ENCODE results near the gene SFTA2.
"Not testable (repeated sequence)": the region's sequence is repeated elsewhere in the genome, so short reads cannot be mapped to it uniquely, and the experiment has no call there.

Gene SFTA2

DNA sequence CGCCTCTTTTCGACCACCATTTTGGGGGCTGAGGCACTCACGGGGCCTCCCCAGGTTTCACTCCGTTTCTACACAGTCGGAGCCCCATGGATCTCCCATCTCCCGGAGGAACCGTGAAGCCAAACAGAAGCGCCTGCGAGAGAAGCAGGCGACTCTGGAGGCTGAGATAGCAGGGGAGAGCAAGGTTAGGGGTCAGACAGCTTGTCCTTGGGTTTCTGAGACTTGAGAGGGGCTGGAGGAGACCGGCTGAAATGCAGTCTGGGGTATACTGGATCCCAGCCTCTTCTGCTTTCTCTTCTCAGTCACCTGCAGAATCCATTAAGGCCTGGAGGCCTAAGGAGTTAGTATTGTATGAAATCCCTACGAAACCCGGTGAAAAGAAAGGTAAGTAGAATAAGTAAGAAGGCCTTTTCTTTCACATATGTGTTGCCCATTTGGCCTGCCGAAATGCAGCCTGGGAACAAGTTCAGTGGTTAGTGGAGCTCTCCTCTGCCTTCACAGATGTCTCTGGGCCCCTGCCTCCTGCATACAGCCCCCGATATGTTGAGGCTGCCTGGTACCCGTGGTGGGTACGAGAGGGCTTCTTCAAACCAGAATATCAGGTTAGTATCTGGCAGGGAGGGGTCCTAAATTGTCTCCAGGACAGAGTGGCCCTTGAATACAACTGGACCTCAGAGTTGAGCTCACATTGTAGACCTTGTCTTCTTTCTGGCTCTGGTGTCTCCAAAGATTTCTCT lies 16.9 kb downstream of the SFTA2 start:
- in situ Hi-C loops (cut with HindIII; ENCODE audit: low sequenced_read_pairs), result loop anchor here (5.0 kb wide), 2 partner anchors 42 to 48 kb away; no protein-coding TSS in a partner anchor

- in situ Hi-C loops (cut with HindIII; ENCODE audit: low sequenced_read_pairs), result no loop called here
Observed at GRCh38 chr6:30914076-30914853, 17.7 kb downstream of the SFTA2 start, which contains the start of gene VARS2. Gene VARS2 (plus strand): TSS chr6:30914238. CDS start chr6:30914837, 599 bp downstream.

GRCh38 chr6:30913721-30914075 lies 18.3 kb downstream of the SFTA2 start:
- in situ Hi-C loops (cut with HindIII; ENCODE audit: low sequenced_read_pairs), result no loop called here

DNA sequence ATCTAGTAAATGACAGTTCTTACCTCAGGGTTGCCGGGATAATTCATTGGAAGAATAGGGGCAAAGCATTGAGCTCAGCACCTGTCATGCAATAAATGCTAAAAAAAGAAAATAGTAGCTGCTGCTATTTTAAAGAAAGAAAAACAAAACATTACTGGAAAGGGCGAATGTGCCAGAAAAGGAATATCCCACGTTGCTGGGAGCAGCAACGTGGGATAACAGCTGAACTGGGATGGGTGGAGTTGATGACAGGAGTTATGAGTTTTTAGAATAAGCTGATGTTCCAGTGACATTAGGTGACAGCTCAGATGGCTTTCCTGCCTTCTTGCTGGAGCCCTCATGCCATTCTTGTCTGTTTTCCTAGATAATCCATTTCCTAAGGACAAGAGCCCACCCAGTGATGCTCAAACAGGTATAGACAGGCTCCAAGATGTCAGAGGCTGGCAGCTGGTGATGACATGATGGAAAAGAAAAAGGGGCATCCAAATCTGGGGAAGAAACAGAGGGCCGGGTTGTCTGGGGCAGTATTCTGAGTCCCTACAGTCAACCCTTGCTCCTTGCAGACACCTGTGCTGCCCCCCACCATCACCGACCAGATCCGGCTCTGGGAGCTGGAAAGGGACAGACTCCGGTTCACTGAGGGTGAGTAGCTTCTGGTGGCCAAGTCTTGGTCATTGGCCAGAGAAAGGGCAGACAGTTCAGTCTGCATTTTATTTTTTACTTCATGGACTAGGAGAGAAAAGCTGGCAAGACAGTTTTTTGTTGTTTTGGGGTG lies 19.0 kb downstream of the SFTA2 start:
- in situ Hi-C loops (cut with HindIII; ENCODE audit: low sequenced_read_pairs), result no loop called here

DNA sequence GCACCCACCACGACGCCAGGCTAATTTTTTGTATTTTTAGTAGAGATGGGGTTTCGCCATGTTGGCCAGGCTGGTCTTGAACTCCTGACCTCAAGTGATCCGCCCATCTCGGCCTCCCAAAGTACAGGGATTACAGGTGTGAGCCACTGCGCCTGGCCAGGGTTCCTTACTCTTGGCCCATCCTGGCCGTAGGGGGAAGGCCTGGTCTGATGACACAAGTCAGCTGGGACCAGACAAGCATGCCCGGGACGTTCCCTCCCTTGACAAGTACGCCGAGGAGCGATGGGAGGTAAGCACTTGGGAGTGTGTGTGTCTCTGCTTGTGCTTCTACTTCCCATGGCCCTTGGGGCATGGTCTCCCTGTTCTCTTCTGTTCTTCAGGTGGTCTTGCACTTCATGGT lies 21.5 kb downstream of the SFTA2 start:
- in situ Hi-C loops (cut with HindIII; ENCODE audit: low sequenced_read_pairs), result not testable (repeated sequence)

DNA sequence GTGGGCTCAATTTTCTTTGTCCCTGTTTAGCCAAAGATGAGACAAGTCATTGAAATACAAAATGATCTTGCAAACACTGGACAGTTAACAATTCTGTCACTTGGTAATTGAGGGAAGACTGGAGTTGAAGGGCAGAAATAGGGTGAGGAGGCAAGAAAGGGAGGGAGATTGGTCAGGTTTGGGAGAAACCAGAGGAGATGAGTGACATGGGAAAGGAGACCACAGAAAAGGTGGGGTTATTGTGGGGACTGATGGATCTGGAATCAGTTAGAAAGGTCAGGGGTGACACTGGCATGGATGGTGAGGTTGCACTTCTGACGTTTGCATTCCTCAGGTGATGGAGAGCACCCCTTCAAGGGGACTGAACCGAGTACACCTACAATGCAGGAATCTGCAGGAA lies 23.3 kb downstream of the SFTA2 start:
- in situ Hi-C loops (cut with HindIII; ENCODE audit: low sequenced_read_pairs), result no loop called here

- in situ Hi-C loops (cut with HindIII; ENCODE audit: low sequenced_read_pairs), result no loop called here
Observed at GRCh38 chr6:30907758-30908591, 24.0 kb downstream of the SFTA2 start, which contains the start of gene GTF2H4. Gene GTF2H4 (plus strand): TSS chr6:30908207.

- in situ Hi-C loops (cut with HindIII; ENCODE audit: low sequenced_read_pairs), result not testable (repeated sequence)
Observed at GRCh38 chr6:30907290-30907757, 24.6 kb downstream of the SFTA2 start.

GRCh38 chr6:30903236-30903635 lies 28.7 kb downstream of the SFTA2 start:
- in situ Hi-C loops (cut with HindIII; ENCODE audit: low sequenced_read_pairs), result no loop called here

GRCh38 chr6:30902709-30903108 lies 29.3 kb downstream of the SFTA2 start:
- in situ Hi-C loops (cut with HindIII; ENCODE audit: low sequenced_read_pairs), result no loop called here

DNA sequence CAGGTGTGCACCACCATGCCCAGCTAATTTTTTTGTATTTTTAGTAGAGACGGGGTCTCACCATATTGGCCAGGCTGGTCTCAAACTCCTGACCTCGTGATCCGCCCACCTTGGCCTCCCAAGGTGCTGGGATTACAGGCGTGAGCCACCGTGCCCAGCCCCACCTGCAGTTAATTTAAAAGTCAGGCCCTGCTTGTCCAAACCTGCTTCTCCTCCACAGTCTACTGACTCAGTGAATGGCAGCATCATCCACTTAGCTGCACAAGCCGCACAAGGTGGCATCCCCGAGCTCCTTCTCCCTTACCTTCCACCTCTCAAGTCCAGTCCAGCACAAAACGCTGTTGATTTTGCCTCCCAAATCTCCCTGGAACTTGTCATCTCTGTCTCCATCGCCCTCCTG lies 29.8 kb downstream of the SFTA2 start:
- in situ Hi-C loops (cut with HindIII; ENCODE audit: low sequenced_read_pairs), result not testable (repeated sequence)

- in situ Hi-C loops (cut with HindIII; ENCODE audit: low sequenced_read_pairs), result no loop called here
Observed at GRCh38 chr6:30901436-30901835, 30.5 kb downstream of the SFTA2 start.

DNA sequence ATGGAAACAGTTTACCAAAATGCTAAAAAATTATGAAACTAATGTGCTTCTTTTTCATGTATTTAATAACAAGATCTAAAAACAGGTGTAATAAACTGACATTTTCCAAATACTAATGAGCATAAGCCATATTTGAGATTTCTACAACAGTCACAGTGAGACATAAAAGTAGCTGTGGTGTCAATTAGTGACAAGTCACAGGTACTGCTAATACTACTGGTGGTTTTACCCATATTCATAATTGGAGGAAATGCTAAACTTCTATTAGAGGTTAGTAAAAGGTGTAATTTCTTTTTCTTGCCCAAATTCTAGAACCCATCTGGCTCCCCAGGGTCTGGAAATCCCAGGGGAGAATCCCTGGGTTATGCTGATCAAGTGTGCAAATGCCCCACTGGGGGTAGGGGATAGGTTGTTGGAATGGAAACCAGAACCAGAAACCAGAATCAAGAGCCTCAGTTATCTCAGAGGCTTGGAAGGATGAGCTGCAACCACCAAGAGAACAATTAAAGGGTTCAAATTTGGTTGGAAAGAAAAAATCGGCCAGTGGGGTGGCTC lies 31.0 kb downstream of the SFTA2 start:
- in situ Hi-C loops (cut with HindIII; ENCODE audit: low sequenced_read_pairs), result no loop called here

GRCh38 chr6:30898750-30899360 lies 33.1 kb downstream of the SFTA2 start:
- in situ Hi-C loops (cut with HindIII; ENCODE audit: low sequenced_read_pairs), result loop anchor here (25.0 kb wide), 1 partner anchor 162 kb away; the partner anchor contains the start of genes FLOT1 and IER3

DNA sequence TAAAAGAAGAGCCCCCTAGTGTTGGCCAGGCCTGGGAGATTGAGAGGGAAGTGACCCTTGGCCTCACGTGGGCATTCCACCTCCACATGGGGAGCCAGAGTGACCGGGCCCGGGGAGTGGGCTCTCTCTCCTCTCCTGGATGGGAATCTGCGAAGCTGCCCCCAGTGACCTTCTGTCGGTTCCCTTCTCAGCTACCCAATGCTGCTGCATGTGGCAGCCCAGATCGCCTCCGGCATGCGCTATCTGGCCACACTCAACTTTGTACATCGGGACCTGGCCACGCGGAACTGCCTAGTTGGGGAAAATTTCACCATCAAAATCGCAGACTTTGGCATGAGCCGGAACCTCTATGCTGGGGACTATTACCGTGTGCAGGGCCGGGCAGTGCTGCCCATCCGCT lies 34.1 kb downstream of the SFTA2 start:
- in situ Hi-C loops (cut with HindIII; ENCODE audit: low sequenced_read_pairs), result loop anchor here (25.0 kb wide), 1 partner anchor 161 kb away; the partner anchor contains the start of genes FLOT1 and IER3

- in situ Hi-C loops (cut with HindIII; ENCODE audit: low sequenced_read_pairs), result loop anchor here (25.0 kb wide), 1 partner anchor 159 kb away; the partner anchor contains the start of genes FLOT1 and IER3
Observed at GRCh38 chr6:30896541-30896940, 35.4 kb downstream of the SFTA2 start.

- in situ Hi-C loops (cut with HindIII; ENCODE audit: low sequenced_read_pairs), result loop anchor here (25.0 kb wide), 1 partner anchor 158 kb away; the partner anchor contains the start of genes FLOT1 and IER3
Observed at GRCh38 chr6:30895343-30895742, 36.6 kb downstream of the SFTA2 start.

- in situ Hi-C loops (cut with HindIII; ENCODE audit: low sequenced_read_pairs), result loop anchor here (25.0 kb wide), 1 partner anchor 158 kb away; the partner anchor contains the start of genes FLOT1 and IER3
Observed at GRCh38 chr6:30894935-30895334, 37.0 kb downstream of the SFTA2 start.

GRCh38 chr6:30894381-30894780 lies 37.6 kb downstream of the SFTA2 start:
- in situ Hi-C loops (cut with HindIII; ENCODE audit: low sequenced_read_pairs), result loop anchor here (25.0 kb wide), 1 partner anchor 157 kb away; the partner anchor contains the start of genes FLOT1 and IER3
